Suppressor macrophage treated with lipopolysaccharide for 4 hours (primary cell): ENCODE data around the gene CCDC50.

ENCODE experiments used
- DNase-seq: peaks from one replicate; pipeline ENCODE4 v3.0.0-alpha.2; 2020

CCDC50 gene

DNA sequence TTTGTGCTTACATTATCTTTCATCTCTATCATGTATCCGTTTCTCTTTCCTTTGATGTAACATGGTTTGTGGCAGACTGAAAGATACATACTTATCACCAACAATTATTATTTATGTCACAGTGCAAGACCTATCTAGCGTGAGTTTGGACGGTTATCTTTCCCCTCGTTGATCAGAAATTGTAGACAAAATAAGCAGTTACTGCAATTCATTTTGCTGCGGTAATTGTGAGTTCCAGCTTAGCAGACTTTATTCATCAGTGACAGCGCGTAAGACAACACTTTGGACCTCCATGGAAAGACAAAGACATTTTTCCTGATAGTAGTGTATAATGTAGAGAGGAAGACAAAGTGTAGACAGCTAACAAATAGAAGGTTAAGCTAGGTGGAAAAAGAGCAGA, 52.1 kb downstream of the CCDC50 start:
- no peak for DNase-seq

DNA sequence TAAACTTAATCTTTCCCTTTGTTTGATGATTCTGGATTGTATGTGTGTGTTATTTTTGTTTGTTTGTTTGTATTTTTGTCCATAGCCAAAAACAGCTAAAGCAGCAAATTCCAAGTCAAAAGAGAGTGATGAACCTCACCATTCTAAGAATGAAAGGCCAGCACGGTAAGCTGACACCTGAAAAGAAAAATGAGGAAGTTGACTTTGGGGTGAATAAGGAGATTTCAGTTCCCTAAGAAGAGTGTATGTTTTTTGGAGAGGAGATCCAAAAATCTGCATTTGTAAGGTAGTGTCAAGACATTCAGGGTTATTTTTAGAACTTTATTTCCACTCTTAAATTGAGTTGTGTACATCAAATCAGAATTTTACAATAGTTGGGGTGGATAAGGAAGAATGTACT, 53.5 kb downstream of the CCDC50 start:
- no peak for DNase-seq

DNA sequence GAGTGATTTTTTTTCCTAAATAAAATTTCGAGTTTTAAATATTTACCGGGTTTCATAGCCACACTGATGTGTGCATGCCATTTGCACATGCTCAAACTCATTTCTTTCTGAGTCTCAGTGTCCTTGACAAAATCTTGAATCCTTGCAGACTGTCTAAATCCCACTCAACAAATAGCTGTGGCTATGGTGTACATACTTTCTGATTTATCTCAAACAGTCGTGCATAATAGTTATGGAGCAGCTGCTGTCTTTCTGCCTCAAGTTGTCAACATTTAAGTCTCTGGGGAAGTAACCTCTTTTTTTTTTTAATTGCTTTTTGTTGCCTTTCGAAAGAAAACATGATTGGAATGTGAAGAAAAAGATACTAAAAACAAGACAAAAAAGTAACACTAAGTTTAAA, 53.9 kb downstream of the CCDC50 start:
- DNase-seq, result no peak

DNA sequence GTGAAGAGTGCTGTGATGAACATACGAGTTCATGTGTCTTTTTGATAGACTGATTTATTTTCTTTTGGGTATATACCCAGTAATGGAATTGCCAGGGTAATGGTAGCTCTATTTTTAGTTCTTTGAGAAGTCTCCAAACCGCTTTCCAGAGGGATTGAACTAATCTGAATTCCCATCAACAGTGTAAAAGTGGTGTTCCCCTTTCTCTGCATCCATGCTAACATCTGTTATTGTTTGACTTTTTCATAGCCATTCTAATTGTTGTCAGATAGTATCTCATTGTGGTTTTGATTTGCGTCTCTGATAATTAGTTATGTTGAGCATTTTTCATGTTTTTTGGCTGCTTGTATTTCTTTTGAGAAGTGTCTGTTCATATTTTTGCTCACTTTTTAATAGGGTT, 55.9 kb downstream of the CCDC50 start:
- no peak for DNase-seq

DNA sequence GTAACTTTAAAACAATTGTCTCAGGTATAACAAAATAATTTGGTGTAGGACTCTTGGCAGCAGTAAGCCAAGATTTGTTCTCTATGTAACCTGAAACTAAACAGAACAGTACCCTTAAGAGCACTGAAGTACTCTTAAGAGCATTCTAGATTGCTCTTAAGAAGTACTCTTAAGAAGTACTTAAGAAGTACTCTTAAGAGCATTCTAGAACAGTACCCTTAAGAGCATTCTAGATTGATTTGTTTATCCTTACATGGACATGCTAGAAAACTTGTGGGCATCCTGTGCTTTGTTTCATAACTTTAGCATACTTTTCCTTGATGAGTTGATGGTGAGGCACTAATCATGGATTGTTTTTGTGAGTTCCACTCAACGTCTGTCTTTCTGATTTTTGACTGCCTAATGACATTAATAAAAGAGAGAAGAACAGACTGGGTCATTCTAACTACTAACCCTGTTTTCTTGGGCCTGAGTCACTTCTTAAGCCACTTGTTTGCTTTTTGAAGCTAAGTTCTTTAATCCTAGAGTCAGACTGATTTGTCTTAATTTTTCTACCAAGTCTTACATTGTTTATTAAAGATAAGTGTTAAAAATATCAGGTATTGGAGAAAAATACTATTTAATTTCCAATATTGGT, 58.4 kb downstream of the CCDC50 start:
- DNase-seq, result no peak

DNA sequence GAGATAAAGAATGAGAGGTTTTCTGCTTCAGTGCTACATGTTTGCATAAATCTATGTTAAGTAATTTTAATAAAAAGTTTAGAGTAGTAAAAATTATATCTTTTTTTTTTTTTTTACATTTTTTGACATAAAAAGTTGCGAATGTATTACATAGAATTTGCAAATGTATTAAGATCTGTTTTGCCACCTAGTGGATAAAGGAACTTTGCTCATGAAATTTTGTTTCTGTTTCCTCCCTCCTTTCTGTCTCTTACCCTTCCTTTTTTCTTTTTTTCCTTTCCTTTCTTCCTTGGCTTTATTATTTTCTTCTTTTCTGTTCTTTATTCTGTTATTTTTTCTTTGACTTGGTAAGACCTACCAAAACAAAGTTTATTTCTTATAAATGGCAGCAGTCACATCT, 59.6 kb downstream of the CCDC50 start:
- DNase-seq, result no peak

DNA sequence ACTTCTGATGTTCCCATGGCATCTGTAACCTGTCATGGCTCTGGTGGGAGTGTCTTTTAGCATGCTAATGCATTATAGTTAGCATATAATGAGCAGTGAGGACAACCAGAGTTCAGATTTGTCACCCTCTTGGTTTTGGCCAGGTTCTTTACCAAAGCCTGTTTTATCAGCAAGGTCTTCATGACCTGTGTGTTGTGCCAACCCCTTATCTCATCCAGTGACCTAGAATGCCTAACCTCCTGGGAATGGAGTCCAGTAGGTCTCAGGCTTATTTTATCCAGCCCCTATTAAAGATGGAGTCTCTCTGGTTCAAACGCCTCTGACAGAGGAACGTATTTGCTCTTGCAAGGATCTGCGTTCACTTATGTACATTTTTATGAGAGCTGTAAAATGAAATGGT, 61.4 kb downstream of the CCDC50 start:
- no peak for DNase-seq

DNA sequence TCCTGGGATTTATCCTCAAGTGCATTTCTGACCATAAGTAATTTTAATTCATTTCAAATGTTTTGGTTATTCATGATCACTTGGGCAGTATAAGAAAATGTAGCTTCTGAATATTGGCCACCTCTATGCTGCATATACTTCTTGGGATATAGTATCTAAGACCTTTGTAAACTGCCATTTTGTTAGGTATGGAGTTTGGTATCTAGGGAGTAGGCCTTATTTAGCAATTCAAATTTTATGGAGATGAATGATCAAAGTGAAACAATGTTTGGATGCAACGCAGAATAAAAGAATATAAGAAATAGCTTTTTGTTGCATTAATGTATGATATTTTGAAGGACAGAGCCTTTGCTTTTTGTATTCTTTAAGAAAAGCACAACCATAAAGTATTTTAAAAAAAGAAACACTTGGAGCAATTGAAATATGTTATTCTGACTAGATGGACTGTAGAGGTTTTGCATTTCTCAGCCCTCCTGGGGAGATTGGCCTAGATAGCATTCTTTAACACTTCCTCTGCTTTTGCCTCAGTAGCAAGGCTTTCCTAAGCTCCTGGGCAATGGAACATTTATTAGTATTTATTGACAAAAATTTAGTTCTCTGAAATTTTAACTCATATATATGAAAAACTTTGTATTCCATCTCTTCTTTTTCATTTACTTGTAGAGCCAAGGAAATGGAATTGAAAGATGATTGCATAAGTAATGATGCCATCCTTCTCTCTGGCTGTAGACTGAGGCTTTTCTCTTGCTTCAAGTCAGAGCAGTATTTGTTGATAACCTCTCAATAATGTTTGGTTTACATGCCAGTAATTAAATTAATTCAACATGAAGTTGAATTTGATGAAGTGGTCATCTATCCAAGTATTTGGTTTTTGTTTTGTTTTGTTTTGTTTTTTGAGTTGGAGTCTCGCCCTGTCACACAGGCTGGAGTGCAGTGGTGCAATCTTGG, 62.9 kb downstream of the CCDC50 start:
- no peak for DNase-seq

DNA sequence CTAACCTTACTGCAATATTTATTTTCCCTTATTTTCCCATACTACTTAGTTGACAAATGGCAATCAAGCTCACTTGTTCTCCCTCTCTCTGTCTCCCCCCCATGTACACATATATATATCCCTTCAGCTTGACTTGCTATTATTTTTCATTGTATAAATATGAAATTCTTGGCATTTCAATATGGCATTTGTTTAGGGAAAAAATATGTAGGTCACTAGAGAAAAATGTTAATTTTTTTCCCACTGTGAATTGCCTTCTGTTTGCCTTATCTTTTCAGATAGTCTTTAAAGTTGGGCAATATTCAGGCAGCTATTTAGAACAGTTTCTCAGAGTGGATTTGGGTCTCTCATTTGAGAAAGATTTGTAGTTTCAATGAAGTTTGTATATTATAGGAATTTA, 64.0 kb downstream of the CCDC50 start:
- DNase-seq, result no peak

DNA sequence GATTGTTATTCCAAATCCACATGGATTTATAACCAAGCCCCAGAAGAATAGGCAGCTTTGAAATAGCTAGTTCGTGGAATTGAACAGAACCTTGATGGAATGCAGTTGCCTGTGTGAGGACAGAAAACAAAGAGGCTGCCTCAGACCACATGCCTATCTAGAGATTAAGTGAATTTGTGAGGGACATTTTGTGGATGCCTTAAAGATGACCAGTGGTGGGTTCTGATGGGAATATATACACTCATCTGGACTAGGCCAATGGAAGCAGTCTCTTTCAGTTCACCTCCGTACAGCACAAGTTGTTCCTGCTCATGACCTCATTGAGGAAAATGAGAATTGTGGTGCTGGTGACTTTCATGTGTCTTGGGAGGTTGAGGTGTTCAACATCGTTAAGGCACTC, 68.6 kb downstream of the CCDC50 start:
- no peak for DNase-seq

DNA sequence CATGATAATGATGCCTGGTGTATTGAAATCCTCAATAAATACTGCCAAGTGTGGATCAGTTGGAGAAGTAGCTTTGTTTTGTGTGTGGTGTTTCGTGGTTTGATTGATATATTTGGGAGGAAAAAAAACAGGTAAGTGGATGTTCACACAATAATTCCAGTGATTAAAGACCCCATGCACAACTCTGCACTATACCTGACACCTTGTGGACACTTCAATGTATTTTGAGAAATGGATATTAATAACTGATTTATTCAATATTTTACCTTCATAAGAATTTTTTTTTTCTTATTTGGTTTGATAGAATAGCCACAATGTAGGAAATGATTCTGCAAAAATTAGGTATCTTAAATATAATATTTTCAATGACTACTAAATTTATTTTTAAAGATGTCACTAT, 69.4 kb downstream of the CCDC50 start:
- no peak for DNase-seq

DNA sequence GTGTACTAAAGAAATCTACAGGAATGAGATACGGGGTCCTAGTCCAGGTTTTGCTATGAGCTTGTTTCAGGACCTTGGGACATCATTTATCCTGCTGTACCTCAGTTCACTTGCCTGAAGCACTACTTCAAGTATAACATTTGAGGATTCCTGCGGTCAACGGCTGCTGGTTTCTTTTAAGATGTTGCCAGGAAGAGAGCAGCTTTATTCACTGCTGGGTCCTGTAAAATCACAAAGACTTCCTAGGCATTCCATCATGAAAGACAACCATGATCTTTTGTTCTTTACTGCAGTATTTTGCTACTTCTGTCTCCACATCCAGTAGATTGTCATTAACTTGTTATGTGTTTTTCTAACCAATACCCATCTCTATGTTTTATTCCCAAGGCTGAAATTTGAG, 70.7 kb downstream of the CCDC50 start:
- no peak for DNase-seq

DNA sequence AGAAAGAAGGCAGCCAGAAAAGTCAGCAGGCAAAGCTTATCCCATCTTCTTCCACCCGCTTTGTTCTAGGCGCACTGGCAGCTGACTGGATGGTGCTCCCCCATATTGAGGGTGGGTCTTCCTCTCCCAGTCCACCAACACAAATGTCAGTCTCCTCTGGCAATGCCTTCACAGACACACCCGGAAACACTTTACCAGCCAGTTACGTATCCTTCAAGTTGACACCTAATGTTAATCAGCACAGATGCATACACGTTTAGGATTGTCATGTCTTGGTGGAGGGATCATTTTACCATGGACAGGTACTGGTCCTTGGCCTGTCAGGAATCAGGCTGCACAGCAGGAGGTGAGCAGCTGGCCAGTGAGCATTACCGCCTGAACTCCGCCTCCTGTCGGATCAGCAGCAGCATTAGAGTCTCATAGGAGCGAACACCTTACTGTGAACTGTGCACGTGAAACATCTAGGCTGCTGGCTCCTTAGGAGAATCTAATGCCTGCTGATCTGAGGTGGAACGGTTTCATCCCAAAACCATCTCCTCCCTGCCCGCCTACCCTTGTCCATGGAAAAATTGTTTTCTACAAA, 72.7 kb downstream of the CCDC50 start:
- no peak for DNase-seq

DNA sequence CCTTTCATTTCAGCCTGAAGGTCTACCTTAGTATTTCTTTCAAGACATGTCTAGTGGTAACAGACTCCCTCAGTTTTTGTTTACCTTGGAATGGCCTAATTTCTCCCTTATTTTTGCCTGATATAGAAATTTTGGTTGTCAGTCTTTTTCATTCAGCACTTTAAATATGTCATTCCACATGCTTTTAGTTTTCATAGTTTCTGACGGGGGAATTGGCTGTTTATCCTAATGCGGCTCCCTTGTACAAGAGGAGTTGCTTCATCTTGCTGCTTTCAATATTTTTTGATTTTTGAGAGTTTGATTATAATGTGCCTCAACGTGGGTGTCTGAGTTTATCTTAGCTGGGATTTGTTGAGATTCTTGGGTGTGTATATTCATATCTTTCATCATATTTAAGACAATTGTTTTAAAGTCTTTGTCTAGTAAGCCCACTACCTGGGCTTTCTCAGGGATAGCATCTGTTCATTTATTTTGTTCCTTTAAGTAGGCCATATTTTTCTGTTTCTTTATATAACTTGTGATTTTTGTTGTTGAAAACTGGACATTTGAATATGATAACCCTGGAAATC, 80.7 kb downstream of the CCDC50 start:
- DNase-seq, result no peak

DNA sequence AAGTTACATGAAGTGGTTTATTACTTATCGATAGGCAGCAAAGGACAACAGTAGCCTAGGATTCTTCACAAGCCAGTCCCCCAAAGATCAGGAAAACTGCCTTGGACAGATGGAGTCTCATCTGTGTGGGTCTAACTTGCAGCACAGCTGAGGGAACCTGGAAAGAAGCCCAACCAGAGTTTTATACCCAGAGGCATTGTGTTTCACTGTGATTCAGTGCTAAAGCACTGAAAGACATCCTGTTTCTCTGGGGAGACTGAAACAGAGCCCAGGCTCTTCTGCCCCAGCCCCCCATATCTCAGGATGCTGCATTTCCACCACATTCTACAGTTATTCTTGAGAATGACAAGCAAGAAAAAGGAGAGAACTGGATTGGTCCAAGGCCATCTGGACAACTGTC, 83.6 kb downstream of the CCDC50 start:
- DNase-seq, result no peak

DNA sequence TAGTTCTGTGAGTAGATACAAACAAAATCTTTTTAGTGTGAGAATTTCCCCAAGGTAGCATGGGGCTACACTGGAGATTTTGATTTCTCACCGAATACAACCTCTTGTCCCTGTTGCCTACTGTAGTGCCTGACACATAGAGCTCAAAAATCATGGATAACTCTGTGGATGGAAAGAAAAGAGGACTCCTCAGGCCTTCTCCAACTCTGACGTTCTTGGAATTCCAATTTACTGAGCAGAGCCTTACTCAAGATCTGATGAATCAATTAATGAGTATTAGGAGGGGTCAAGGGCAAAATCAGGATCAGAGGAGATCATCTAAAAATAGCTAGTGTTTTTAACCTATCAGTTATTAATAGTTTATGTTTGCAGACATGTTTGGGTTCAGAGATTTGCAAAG, 85.1 kb downstream of the CCDC50 start:
- DNase-seq, result no peak

DNA sequence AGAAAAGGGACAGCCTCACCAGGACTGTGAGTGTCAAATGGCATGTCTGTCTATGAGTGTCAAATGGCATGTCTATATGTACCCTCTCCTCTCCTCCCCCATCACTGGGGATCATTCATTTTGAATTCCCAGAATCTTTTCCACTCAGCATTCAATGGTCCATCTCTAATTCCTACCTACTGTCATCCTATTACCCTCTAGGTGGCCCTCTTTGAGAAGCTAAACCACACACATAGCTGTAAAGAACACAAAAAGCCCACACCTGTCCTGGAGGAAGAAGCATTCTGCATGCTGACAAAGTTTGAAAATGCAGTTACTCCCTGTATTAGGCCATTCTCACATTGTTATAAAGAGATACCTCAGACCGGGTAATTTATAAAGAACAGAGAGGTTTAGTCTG, 85.5 kb downstream of the CCDC50 start:
- no peak for DNase-seq

DNA sequence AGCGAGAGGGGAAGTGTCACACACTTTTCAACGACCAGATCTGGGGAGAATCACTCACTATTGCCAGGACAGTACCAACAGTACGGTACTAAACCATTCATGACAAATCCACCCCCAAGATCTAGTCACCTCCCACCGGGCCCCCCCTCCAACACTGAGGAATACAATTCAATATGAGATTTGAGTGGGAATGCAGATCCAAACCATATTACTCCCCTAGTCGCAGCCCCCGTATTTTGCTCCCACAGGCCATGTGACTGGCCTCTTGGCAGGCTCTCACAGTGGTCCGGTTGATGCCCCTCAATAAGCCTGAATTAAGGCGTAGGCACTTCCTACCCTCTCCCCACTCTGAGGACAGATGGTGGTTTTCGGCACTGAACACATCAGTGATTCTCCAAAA, 86.4 kb downstream of the CCDC50 start:
- no peak for DNase-seq

DNA sequence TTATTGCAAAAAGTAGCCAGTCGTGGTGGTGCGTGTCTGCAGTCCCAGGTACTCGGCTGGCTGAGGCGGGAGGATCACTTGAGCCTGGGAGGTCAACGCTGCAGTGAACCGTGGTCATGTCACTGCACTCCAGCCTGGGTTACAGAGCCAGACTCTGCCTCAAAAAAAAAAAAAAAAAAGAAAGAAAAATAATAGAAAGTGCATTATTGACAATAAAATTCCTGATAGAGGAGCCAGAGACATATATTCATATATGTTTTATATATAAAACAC, 88.2 kb downstream of the CCDC50 start:
- DNase-seq, result no peak

DNA sequence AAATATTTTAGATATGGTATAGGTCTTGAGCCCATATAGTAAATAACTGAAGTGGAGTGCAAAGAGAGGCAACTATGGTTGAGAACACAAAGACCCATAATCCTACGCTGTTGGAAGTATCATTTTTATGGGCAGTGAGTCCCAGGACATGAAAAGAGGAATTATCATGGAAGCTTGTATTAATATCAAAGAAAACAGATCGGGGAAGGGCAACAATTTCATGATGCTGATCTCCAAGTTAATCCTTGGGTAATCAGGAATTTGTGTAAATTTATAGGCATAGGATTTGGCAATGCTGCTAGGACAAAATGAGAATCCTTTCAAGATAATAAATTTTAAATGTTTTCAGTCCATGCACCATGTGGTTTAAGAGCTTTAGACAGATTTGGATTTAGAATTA, 91.6 kb downstream of the CCDC50 start:
- no peak for DNase-seq

DNA sequence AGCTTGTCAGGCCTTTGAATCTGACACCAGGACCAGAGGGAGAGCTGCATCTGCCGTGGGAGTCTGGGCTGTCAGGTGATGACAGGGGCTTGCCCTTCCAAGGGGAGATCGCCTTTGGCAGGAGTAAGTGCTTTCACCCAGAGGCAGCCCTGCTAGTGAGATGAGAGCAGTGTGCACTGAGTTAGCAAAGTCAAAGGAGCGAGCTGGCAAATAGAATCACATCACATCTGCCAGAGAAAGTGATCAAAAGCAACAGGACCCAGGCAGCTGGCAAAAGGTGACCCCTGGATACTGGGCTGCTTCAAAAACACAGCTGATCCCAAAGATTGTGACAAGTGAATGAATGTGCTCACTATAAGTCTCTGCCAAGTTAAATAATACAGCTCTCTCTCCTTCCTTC, 95.7 kb downstream of the CCDC50 start:
- no peak for DNase-seq

DNA sequence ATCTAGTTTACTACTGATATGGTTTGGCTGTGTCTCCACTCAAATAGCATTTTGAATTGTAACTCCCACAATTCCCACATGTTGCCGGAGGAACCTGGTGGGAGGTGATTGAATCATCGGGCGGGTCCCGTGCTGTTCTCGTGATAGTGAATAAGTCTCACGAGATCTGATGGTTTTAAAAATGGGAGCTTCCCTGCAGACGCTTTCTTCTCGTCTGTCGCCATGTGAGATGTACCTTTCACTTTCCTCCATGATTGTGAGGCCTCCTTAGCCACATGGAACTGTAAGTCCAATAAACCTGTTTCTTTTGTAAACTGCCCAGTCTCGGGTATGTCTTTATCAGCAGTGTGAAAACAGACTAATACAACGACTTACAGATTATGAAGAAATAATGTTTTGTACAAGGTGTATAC, 96.1 kb downstream of the CCDC50 start:
- no peak for DNase-seq

DNA sequence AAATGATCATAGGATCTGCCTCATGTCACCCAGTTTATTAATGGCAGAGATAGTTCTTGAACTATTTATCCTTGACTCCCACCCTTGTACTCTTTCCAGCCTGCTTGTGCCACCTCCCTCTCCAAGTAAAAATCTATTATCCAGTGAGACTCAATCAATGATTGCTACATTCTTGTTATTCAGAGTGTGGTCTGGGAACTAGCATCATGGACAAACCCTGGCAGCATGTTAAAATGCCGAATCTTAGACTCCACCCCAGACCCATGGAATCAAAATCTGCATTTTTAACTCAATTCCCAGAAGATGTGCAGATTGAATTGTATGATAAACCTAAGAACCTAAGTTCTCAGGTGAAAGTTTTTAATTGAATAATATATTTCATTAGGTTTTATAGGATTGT, 97.1 kb downstream of the CCDC50 start:
- DNase-seq, result no peak

DNA sequence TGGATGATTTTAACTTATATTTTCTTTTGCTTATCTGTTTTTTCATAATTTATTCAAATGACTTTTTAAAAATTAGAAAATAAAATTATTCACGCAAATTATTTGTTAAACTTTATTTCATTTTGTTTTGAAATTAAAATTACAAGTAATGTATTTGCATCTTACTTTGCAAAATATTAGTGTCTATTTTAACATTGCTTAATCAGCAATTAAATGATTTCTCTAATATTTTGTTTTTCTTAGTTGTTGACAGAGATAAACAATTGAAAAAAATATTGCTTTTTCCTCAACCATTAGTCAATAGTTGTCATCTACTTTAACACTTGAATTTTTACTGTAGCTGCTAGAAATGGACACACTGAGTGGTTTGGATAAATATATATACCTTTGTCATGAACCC, 99.0 kb downstream of the CCDC50 start:
- no peak for DNase-seq
